Endodermal cell (in vitro differentiated cells): ENCODE measurements around the gene MPP3. TPM values are rescaled to one million over a fixed set of nuclear protein-coding genes. Genes with fewer than 3 reads are reported as not detected.

ENCODE experiments used
- DNase-seq: peaks from one replicate; pipeline ENCODE4 v3.0.0-alpha.2; 2017
- H3K27ac ChIP-seq: 2 replicates; pipeline ENCODE4 v1.5.1; 2013; ENCODE audit warnings: mild to moderate bottlenecking, low read depth, low read length, moderate library complexity
- H3K27me3 ChIP-seq: 2 replicates; pipeline ENCODE4 v1.6.1; 2013; ENCODE audit warnings: mild to moderate bottlenecking, low read length, moderate library complexity; ENCODE audit not compliant: insufficient read depth, control insufficient read depth, poor library complexity, severe bottlenecking
- H3K36me3 ChIP-seq: 2 replicates; pipeline ENCODE4 v1.7.0; 2013; ENCODE audit warnings: mild to moderate bottlenecking, low read length, moderate library complexity; ENCODE audit not compliant: control insufficient read depth, insufficient read depth
- H3K4me1 ChIP-seq: one replicate; pipeline ENCODE4 v1.7.0; 2013; ENCODE audit warnings: low read length; ENCODE audit not compliant: control insufficient read depth, insufficient read depth
- H3K4me3 ChIP-seq: 2 replicates; pipeline ENCODE4 v1.5.1; 2013; ENCODE audit warnings: mild to moderate bottlenecking, low read length, moderate library complexity
- H3K9ac ChIP-seq: 2 replicates; pipeline ENCODE4 v1.6.1; 2013; ENCODE audit warnings: mild to moderate bottlenecking, low read length, moderate library complexity; ENCODE audit not compliant: poor library complexity, severe bottlenecking; ENCODE audit errors: extremely low read depth
- H3K9me3 ChIP-seq: 2 replicates; pipeline ENCODE4 v1.6.1; 2013; ENCODE audit warnings: mild to moderate bottlenecking, low read length, moderate library complexity; ENCODE audit not compliant: control insufficient read depth
- H3K27ac Mint-ChIP-seq: 2 replicates; pipeline ENCODE4 v1.8.0; 2020; ENCODE audit warnings: mixed read lengths
- H3K27me3 Mint-ChIP-seq: 2 replicates; pipeline ENCODE4 v1.8.0; 2021; ENCODE audit warnings: mild to moderate bottlenecking, mixed read lengths; ENCODE audit not compliant: insufficient read depth
- H3K36me3 Mint-ChIP-seq: 2 replicates; pipeline ENCODE4 v1.8.0; 2020; ENCODE audit warnings: low read depth, mixed read lengths
- H3K4me1 Mint-ChIP-seq: 2 replicates; pipeline ENCODE4 v1.8.0; 2020; ENCODE audit warnings: mixed read lengths
- H3K4me3 Mint-ChIP-seq: 2 replicates; pipeline ENCODE4 v1.8.0; 2020; ENCODE audit warnings: mild to moderate bottlenecking, moderate library complexity, mixed read lengths
- H3K9me3 Mint-ChIP-seq: 2 replicates; pipeline ENCODE4 v1.8.0; 2020; ENCODE audit warnings: mild to moderate bottlenecking, mixed read lengths
- WGBS, 2 experiments: methylation state at CpG; one replicate each; pipeline versions ENCODE4 v1.1.5 to v1.1.7; 2013; ENCODE audit warnings: missing lambda C conversion rate in 2 of 2, mixed read lengths in 1 of 2; ENCODE audit not compliant: insufficient coverage in 1 of 2, insufficient read length in 1 of 2; 5-methylcytosine and 5-hydroxymethylcytosine counted together
- total RNA-seq, 2 donors: library from RNA; stranded (reverse); fragmentation: NEBNext Ultra II Directional in 1 of 2; extraction: Animal tissue kit (Norgen Biotek cat#: 25700) in 1 of 2; gene quantifications; 2 replicates in 1 of 2; 3 replicates in 1 of 2; pipeline ENCODE4 v1.2.1, GENCODE V29; 2021
- TF ChIP-seq, protein P1 (sequence below): fragments of 200-600 bp; sonication (generic); conservative IDR thresholded peaks from 2 replicates; pipeline ENCODE4 v1.5.0; 2021; ENCODE audit warnings: antibody characterized with exemption, mild to moderate bottlenecking

MPP3 gene
- total RNA-seq, 2 donors from 2014 or later: 5.8 to 6.8 TPM

DNA sequence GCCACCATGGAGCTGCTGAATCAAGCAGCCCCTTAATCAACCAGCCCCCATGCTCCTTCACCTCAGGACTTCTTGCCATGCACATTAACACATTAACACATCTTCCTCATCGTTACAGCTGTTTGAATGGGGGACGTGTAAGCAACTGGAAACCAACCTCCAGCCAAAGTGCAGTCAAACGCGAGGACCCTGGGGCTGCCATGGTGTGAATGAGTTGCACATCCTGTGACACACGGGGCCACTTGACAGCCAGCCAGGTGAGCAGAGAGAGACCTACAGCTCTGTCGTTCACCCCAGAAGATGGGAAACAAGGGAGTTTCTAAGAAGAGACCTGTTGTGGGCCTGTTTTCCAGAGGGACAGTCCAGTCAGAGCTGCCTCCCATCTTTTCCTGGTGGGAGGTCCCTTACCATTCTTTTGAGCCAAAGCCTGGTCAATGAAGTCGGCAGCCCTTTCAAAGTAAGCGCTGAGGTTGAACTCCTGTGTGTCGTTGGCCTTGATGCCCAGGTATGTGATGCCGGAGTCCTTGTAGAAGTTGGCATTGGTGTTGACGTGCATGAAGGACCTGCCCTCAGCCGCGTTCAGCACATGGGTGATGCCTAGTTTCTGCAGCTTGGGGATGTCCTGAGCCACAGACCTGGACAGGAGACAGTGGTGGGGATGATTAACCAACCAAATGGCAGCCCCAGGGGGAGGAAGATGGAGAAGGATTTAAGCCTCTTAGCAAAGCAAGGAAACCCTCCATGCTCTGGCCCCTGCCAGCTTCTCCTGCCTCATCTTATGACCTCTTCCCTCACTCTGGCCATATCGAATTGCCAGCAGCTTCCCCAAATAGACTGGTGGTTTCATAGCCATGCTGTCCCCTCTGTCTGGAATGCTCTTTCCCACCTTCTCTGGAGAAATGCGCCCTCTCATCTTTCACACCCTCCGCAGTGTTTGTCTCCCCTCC lies 58.4 kb downstream of the MPP3 start:
- Mint-ChIP-seq H3K27me3 (peaks cover 2% of the 10 kb centered on the region), H3K36me3 (peaks cover 52% of the 10 kb centered on the region), H3K4me3 (no peak overlapping the region), H3K9me3 (no peaks in the 10 kb centered on the region), H3K4me1 (peaks cover 6% of the 10 kb centered on the region), H3K27ac (peak overlapping the region; percentile 30)
- Histone ChIP-seq H3K4me1 (no peaks in the 10 kb centered on the region), H3K4me3 (no peak overlapping the region), H3K9ac (no peak overlapping the region), H3K27ac (no peak overlapping the region), H3K36me3 (peaks cover 48% of the 10 kb centered on the region), H3K27me3 (peaks cover 3% of the 10 kb centered on the region), H3K9me3 (no peaks in the 10 kb centered on the region)
- 93 to 96% methylated on average over 12 to 16 of the region's 16 CpGs for WGBS, 2 experiments
- TF ChIP-seq, protein P1, sequence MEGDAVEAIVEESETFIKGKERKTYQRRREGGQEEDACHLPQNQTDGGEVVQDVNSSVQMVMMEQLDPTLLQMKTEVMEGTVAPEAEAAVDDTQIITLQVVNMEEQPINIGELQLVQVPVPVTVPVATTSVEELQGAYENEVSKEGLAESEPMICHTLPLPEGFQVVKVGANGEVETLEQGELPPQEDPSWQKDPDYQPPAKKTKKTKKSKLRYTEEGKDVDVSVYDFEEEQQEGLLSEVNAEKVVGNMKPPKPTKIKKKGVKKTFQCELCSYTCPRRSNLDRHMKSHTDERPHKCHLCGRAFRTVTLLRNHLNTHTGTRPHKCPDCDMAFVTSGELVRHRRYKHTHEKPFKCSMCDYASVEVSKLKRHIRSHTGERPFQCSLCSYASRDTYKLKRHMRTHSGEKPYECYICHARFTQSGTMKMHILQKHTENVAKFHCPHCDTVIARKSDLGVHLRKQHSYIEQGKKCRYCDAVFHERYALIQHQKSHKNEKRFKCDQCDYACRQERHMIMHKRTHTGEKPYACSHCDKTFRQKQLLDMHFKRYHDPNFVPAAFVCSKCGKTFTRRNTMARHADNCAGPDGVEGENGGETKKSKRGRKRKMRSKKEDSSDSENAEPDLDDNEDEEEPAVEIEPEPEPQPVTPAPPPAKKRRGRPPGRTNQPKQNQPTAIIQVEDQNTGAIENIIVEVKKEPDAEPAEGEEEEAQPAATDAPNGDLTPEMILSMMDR: no peak
- peak; percentile 44 for DNase-seq

DNA sequence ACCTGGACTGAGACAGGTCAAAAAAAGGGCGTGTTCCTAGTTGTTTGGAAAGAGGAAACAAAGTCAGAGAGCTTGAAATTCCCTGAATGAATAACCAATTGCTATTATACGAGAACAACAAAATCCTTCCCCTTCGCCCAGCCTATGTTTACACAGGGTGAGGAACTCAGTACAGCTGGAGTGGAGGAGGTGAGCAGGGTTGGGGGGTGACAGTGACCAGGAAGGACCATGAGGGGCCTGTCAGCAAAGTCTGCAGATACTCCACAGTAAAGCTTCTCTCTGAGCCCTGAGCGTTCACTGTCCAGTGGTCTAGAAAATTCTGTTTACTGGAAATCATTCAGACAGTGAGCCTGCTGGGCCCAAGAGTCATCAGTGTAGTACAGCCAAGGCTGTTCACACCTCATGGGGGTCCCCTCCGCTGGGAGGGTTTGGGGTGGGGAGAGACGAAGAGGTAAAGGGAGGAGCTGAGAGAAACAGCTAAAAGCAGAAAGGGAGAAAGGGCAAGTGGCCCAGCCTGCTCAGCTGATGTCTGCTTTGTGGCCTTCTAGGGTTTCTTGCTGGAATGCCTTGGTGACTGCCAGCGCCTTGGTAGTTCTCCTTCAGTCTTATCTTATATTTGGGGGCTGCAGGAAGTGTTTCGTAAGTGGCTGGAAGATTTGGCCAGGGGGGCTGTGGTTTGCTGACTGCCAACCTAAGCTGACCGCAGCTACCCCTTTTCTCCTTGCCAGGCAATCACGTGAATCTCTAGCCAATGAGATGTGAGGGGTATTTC lies 59.9 kb downstream of the MPP3 start:
- Histone ChIP-seq H3K4me3 (no peak overlapping the region), H3K9ac (no peak overlapping the region), H3K9me3 (no peaks in the 10 kb centered on the region), H3K4me1 (no peaks in the 10 kb centered on the region), H3K36me3 (peaks cover 57% of the 10 kb centered on the region), H3K27ac (no peak overlapping the region), H3K27me3 (no peaks in the 10 kb centered on the region)
- Mint-ChIP-seq H3K27ac (no peak overlapping the region), H3K4me3 (no peak overlapping the region), H3K9me3 (no peaks in the 10 kb centered on the region), H3K27me3 (no peaks in the 10 kb centered on the region), H3K4me1 (peaks cover 2% of the 10 kb centered on the region), H3K36me3 (peaks cover 64% of the 10 kb centered on the region)
- WGBS, 2 experiments: 94 to 100% methylated on average over 4 to 9 of the region's 10 CpGs
- TF ChIP-seq, protein P1: no peak
- DNase-seq: peak; percentile 47

DNA sequence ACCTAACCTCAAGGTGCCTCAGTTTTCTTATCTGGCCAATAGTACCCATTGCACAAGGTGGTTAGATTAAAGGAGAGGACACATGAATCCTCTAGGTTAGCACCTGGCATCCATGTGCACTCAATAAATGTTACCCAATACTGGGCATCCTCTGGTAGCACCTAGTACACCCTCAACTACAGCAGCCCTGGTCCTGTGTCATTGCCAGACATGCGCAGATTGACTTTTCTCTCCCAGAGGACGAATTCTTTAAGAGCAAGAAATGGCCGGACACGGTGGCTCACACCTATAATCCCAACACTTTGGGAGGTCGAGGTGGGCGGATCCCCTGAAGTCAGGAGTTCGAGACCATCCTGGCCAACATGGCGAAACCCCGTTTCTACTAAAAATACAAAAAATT lies 61.5 kb downstream of the MPP3 start:
- Histone ChIP-seq H3K27ac (no peak overlapping the region), H3K36me3 (peaks cover 53% of the 10 kb centered on the region), H3K4me3 (no peak overlapping the region), H3K9ac (no peak overlapping the region), H3K27me3 (no peaks in the 10 kb centered on the region), H3K4me1 (no peaks in the 10 kb centered on the region), H3K9me3 (no peaks in the 10 kb centered on the region)
- Mint-ChIP-seq H3K36me3 (peaks cover 62% of the 10 kb centered on the region), H3K27ac (no peak overlapping the region), H3K4me1 (peaks cover 2% of the 10 kb centered on the region), H3K9me3 (no peaks in the 10 kb centered on the region), H3K4me3 (no peak overlapping the region), H3K27me3 (no peaks in the 10 kb centered on the region)
- no peak for DNase-seq
- TF ChIP-seq, protein P1: no peak
- WGBS, 2 experiments: 88 to 93% methylated on average over 9 of the region's 9 CpGs
